CD14-positive monocyte (primary cell): Measurements from ENCODE around the gene RIC3. TPM values are rescaled to one million over a fixed set of nuclear protein-coding genes. Genes with fewer than 3 reads are reported as not detected.

Source experiments
- DNase-seq, 3 donors: peaks; one replicate each; pipeline ENCODE4 v3.0.0-alpha.2; 2011 to 2022
- H2AFZ ChIP-seq: 2 replicates; pipeline ENCODE4 v1.6.0; 2012; ENCODE audit warnings: mild to moderate bottlenecking, low read depth, low read length, inconsistent platforms; ENCODE audit not compliant: insufficient read depth, poor library complexity, severe bottlenecking
- H3K27ac ChIP-seq, 2 donors: 1 replicate in 1 of 2; 2 replicates in 1 of 2; pipeline ENCODE4 v1.5.1; 2012 to 2013; ENCODE audit warnings: low read length in 2 of 2, control low read depth in 1 of 2, inconsistent platforms in 1 of 2, low read depth in 1 of 2, mild to moderate bottlenecking in 1 of 2
- H3K27me3 ChIP-seq, 2 donors: one replicate each; pipeline versions ENCODE4 v1.6.0 to v1.6.1; 2011 to 2013; ENCODE audit warnings: low read length in 2 of 2; ENCODE audit not compliant: control insufficient read depth in 2 of 2, insufficient read depth in 2 of 2
- H3K36me3 ChIP-seq, 2 donors: replicated peaks in 1 of 2; 1 replicate in 1 of 2; 2 replicates in 1 of 2; pipeline versions ENCODE4 v1.5.1 to v1.6.1; 2012 to 2013; ENCODE audit warnings: low read length in 2 of 2, control low read depth in 1 of 2, inconsistent platforms in 1 of 2, mild to moderate bottlenecking in 1 of 2; ENCODE audit not compliant: insufficient read depth in 2 of 2, control insufficient read depth in 1 of 2
- H3K4me1 ChIP-seq, 2 donors: 1 replicate in 1 of 2; 2 replicates in 1 of 2; pipeline versions ENCODE4 v1.5.1 to v1.6.1; 2012 to 2013; ENCODE audit warnings: low read length in 2 of 2, control low read depth in 1 of 2, inconsistent platforms in 1 of 2, mild to moderate bottlenecking in 1 of 2, moderate library complexity in 1 of 2; ENCODE audit not compliant: insufficient read depth in 2 of 2, control insufficient read depth in 1 of 2
- H3K4me2 ChIP-seq: replicated peaks from 2 replicates; pipeline ENCODE3; 2012; ENCODE audit warnings: low read length, moderate library complexity, mild to moderate bottlenecking; ENCODE audit not compliant: poor library complexity, severe bottlenecking; ENCODE audit errors: extremely low read depth
- H3K4me3 ChIP-seq, 3 experiments: fragments of 200-600 bp in 1 of 3; sonication (generic) in 1 of 3; replicated peaks in 1 of 3; 1 replicate in 2 of 3; 2 replicates in 1 of 3; pipeline ENCODE4 v1.5.1; 2011 to 2013; ENCODE audit warnings: low read length in 3 of 3, mild to moderate bottlenecking in 3 of 3, control low read depth in 2 of 3, low read depth in 2 of 3, inconsistent platforms in 1 of 3, moderate library complexity in 1 of 3
- H3K79me2 ChIP-seq: 2 replicates; pipeline ENCODE4 v1.6.0; 2012; ENCODE audit warnings: mild to moderate bottlenecking, control low read depth, inconsistent platforms, low read length, moderate library complexity; ENCODE audit not compliant: insufficient read depth
- H3K9ac ChIP-seq: 2 replicates; pipeline ENCODE4 v1.6.0; 2017; ENCODE audit warnings: low read length, mild to moderate bottlenecking; ENCODE audit not compliant: insufficient read depth, poor library complexity, severe bottlenecking
- H3K9me3 ChIP-seq, 2 donors: replicated peaks in 1 of 2; 1 replicate in 1 of 2; 2 replicates in 1 of 2; pipeline versions ENCODE4 v1.5.1 to v1.6.1; 2012 to 2013; ENCODE audit warnings: low read length in 2 of 2, control low read depth in 1 of 2; ENCODE audit not compliant: control insufficient read depth in 1 of 2, insufficient read depth in 1 of 2
- H4K20me1 ChIP-seq: 2 replicates; pipeline ENCODE4 v1.6.0; 2012; ENCODE audit warnings: mild to moderate bottlenecking, low read length, control low read depth, moderate library complexity; ENCODE audit not compliant: insufficient read depth
- H3K27ac Mint-ChIP-seq, 7 donors: one replicate each; pipeline ENCODE4 v1.8.0; 2020; ENCODE audit warnings: mild to moderate bottlenecking in 7 of 7, mixed read lengths in 7 of 7, moderate library complexity in 6 of 7, inconsistent platforms in 2 of 7
- H3K27me3 Mint-ChIP-seq, 3 donors: one replicate each; pipeline ENCODE4 v1.8.0; 2021 to 2022; ENCODE audit warnings: low read depth in 3 of 3, mild to moderate bottlenecking in 3 of 3, mixed read lengths in 3 of 3, moderate library complexity in 3 of 3, inconsistent platforms in 1 of 3
- H3K36me3 Mint-ChIP-seq, 2 donors: one replicate each; pipeline ENCODE4 v1.8.0; 2020; ENCODE audit warnings: mixed read lengths in 2 of 2, inconsistent platforms in 1 of 2, mild to moderate bottlenecking in 1 of 2
- H3K4me1 Mint-ChIP-seq: one replicate; pipeline ENCODE4 v1.8.0; 2020; ENCODE audit warnings: mild to moderate bottlenecking, mixed read lengths
- H3K4me3 Mint-ChIP-seq, 2 donors: one replicate each; pipeline ENCODE4 v1.8.0; 2020; ENCODE audit warnings: mild to moderate bottlenecking in 2 of 2, mixed read lengths in 2 of 2, moderate library complexity in 1 of 2
- H3K9me3 Mint-ChIP-seq, 7 donors: one replicate each; pipeline ENCODE4 v1.8.0; 2020 to 2022; ENCODE audit warnings: mixed read lengths in 7 of 7, mild to moderate bottlenecking in 6 of 7, moderate library complexity in 6 of 7, inconsistent platforms in 2 of 7
- CTCF ChIP-seq: fragments of 200-600 bp; IDR thresholded peaks from one replicate; pipeline ENCODE4 v1.8.0; 2022; ENCODE audit warnings: antibody characterized with exemption, mild to moderate bottlenecking
- WGBS: methylation state at CpG from one replicate; pipeline ENCODE4 v1.1.5; 2013; ENCODE audit warnings: missing lambda C conversion rate; ENCODE audit not compliant: insufficient coverage; 5-methylcytosine and 5-hydroxymethylcytosine counted together
- intact Hi-C, 2 donors: fragments of 100-400 bp; cut with micrococcal nuclease; formaldehyde crosslinking; loops; one replicate each; pipeline versions ENCODE4 v1.15.0 to v1.15.1; 2023
- polyA plus RNA-seq, 3 donors: library from polyadenylated mRNA; depleted of rRNA in 1 of 3; unstranded in 2 of 3; stranded (reverse) in 1 of 3; fragments of 300-500 nt in 2 of 3; fragments of >200 nt in 1 of 3; fragmentation: Illumina TruSeq in 2 of 3; gene quantifications; 1 replicate in 2 of 3; 2 replicates in 1 of 3; pipeline ENCODE4 v1.2.3, GENCODE V29; 2012 to 2021

Gene RIC3
- polyA plus RNA-seq, 3 donors: 0.17 TPM; not detected in 2

GRCh38 chr11:8060146-8060719, 108.6 kb downstream of the RIC3 start:
- H3K4me2 ChIP-seq: no peak overlapping the region

GRCh38 chr11:8059571-8060011, 109.2 kb downstream of the RIC3 start:
- Mint-ChIP-seq H3K27me3 (peaks cover 0 to 4% (median 0%) of the 10 kb centered on the region in 3 donors), H3K27ac (no peak overlapping the region), H3K4me3 (no peak overlapping the region), H3K9me3 (peaks cover 0 to 2% (median 0%) of the 10 kb centered on the region in 7 donors), H3K36me3 (no peaks in the 10 kb centered on the region), H3K4me1 (no peaks in the 10 kb centered on the region)
- H3K36me3 ChIP-seq: no peaks in the 10 kb centered on the region
- H3K27me3 ChIP-seq: no peaks in the 10 kb centered on the region
- H3K9ac ChIP-seq: no peak overlapping the region
- WGBS: 78% methylated on average over 10 of the region's 10 CpGs
- TF ChIP-seq CTCF: no peak
- H2AFZ ChIP-seq: no peak overlapping the region
- no peak for DNase-seq
- no peaks in the 10 kb centered on the region for H4K20me1 ChIP-seq
- no peak overlapping the region for H3K4me3 ChIP-seq
- no peak overlapping the region for H3K27ac ChIP-seq
- H3K79me2 ChIP-seq: no peaks in the 10 kb centered on the region
- H3K9me3 ChIP-seq: no peaks in the 10 kb centered on the region
- no peaks in the 10 kb centered on the region for H3K4me1 ChIP-seq
- intact Hi-C loops: no loop called here
- no peak overlapping the region for H3K4me2 ChIP-seq

More at GRCh38 chr11:8060146-8060719, 108.6 kb downstream of the RIC3 start:
- no peak for DNase-seq
- Histone ChIP-seq H3K4me1 (no peaks in the 10 kb centered on the region), H3K36me3 (no peaks in the 10 kb centered on the region), H3K79me2 (no peaks in the 10 kb centered on the region), H3K9me3 (no peaks in the 10 kb centered on the region), H3K9ac (no peak overlapping the region), H4K20me1 (no peaks in the 10 kb centered on the region), H3K27me3 (no peaks in the 10 kb centered on the region), H2AFZ (no peak overlapping the region), H3K27ac (no peak overlapping the region), H3K4me3 (no peak overlapping the region)
- intact Hi-C loops: no loop called here
- WGBS: 74% methylated on average over 3 of the region's 3 CpGs
- Mint-ChIP-seq H3K4me1 (no peaks in the 10 kb centered on the region), H3K9me3 (peaks cover 0 to 2% (median 0%) of the 10 kb centered on the region in 7 donors), H3K27me3 (peaks cover 0 to 4% (median 0%) of the 10 kb centered on the region in 3 donors), H3K27ac (peak overlapping the region in 1 of 7 donors; percentile 12), H3K4me3 (no peak overlapping the region), H3K36me3 (no peaks in the 10 kb centered on the region)
- TF ChIP-seq CTCF: no peak
